H9 (cell line): ENCODE measurements around the gene THTPA. TPM values are rescaled to one million over a fixed set of nuclear protein-coding genes. Genes with fewer than 3 reads are reported as not detected.

Experiments
- DNase-seq: peaks from one replicate; pipeline ENCODE4 v3.0.0-alpha.2; 2017
- H2AFZ ChIP-seq: one replicate; pipeline ENCODE4 v1.6.1; 2013; ENCODE audit warnings: mild to moderate bottlenecking, low read length, control low read depth, moderate library complexity
- H2AK5ac ChIP-seq: 2 replicates; pipeline ENCODE4 v1.6.1; 2013; ENCODE audit warnings: low read length, control low read depth, mixed read lengths; ENCODE audit not compliant: insufficient read length
- H2BK120ac ChIP-seq: one replicate; pipeline ENCODE4 v1.6.1; 2013; ENCODE audit warnings: low read depth, mild to moderate bottlenecking, low read length, control low read depth, inconsistent platforms; ENCODE audit not compliant: poor library complexity, severe bottlenecking
- H2BK12ac ChIP-seq: 2 replicates; pipeline ENCODE4 v1.6.1; 2013; ENCODE audit warnings: low read length, control low read depth, mixed read lengths, low read depth; ENCODE audit not compliant: insufficient read length
- H2BK15ac ChIP-seq: 2 replicates; pipeline ENCODE4 v1.6.1; 2013; ENCODE audit warnings: low read depth, low read length, control low read depth
- H2BK20ac ChIP-seq: one replicate; pipeline ENCODE4 v1.6.1; 2013; ENCODE audit warnings: low read depth, mild to moderate bottlenecking, low read length, control low read depth, inconsistent platforms; ENCODE audit not compliant: poor library complexity, severe bottlenecking
- H2BK5ac ChIP-seq: 2 replicates; pipeline ENCODE4 v1.6.1; 2013; ENCODE audit warnings: low read length, control low read depth, mixed read lengths; ENCODE audit not compliant: insufficient read length
- H3K14ac ChIP-seq: 2 replicates; pipeline ENCODE4 v1.6.1; 2013; ENCODE audit warnings: low read length, control low read depth; ENCODE audit not compliant: insufficient read depth
- H3K18ac ChIP-seq: 2 replicates; pipeline ENCODE4 v1.6.1; 2013; ENCODE audit warnings: low read depth, mild to moderate bottlenecking, mixed read lengths, low read length, control low read depth; ENCODE audit not compliant: insufficient read length
- H3K23ac ChIP-seq: 2 replicates; pipeline ENCODE4 v1.6.1; 2013; ENCODE audit warnings: low read length, control low read depth, mixed read lengths, low read depth; ENCODE audit not compliant: insufficient read length
- H3K23me2 ChIP-seq: 2 replicates; pipeline ENCODE4 v1.6.1; 2013; ENCODE audit warnings: low read depth, mild to moderate bottlenecking, mixed read lengths, low read length, control low read depth; ENCODE audit not compliant: insufficient read length, poor library complexity, severe bottlenecking
- H3K27ac ChIP-seq: 2 replicates; pipeline ENCODE4 v1.5.1; 2013; ENCODE audit warnings: low read length, control low read depth, mixed read lengths, low read depth; ENCODE audit not compliant: insufficient read length
- H3K27me3 ChIP-seq: 2 replicates; pipeline ENCODE4 v1.6.1; 2013; ENCODE audit warnings: low read length, control low read depth, inconsistent platforms; ENCODE audit not compliant: insufficient read depth
- H3K4ac ChIP-seq: 2 replicates; pipeline ENCODE4 v1.6.1; 2013; ENCODE audit warnings: low read depth, mild to moderate bottlenecking, control low read depth, inconsistent platforms, low read length, moderate library complexity
- H3K4me1 ChIP-seq: 2 replicates; pipeline ENCODE4 v1.6.1; 2013; ENCODE audit warnings: low read length, control low read depth, inconsistent platforms; ENCODE audit not compliant: insufficient read depth
- H3K4me2 ChIP-seq: 2 replicates; pipeline ENCODE4 v1.6.1; 2013; ENCODE audit warnings: low read length, control low read depth, mixed read lengths; ENCODE audit not compliant: insufficient read length, insufficient read depth
- H3K56ac ChIP-seq: 2 replicates; pipeline ENCODE4 v1.6.1; 2013; ENCODE audit warnings: low read depth, mild to moderate bottlenecking, mixed read lengths, low read length, control low read depth; ENCODE audit not compliant: insufficient read length
- H3K79me1 ChIP-seq: 2 replicates; pipeline ENCODE4 v1.6.1; 2013; ENCODE audit warnings: low read depth, mild to moderate bottlenecking, moderate library complexity, low read length, control low read depth, inconsistent platforms; ENCODE audit not compliant: insufficient read depth, poor library complexity, severe bottlenecking
- H3K79me2 ChIP-seq: 2 replicates; pipeline ENCODE4 v1.6.1; 2013; ENCODE audit warnings: low read length, control low read depth, inconsistent platforms; ENCODE audit not compliant: insufficient read depth
- H3K9ac ChIP-seq: 2 replicates; pipeline ENCODE4 v1.6.1; 2013; ENCODE audit warnings: low read length, control low read depth, mixed read lengths; ENCODE audit not compliant: insufficient read length; ENCODE audit errors: extremely low read depth
- H3K9me3 ChIP-seq: one replicate; pipeline ENCODE4 v1.6.1; 2013; ENCODE audit warnings: low read depth, low read length, inconsistent platforms; ENCODE audit not compliant: control insufficient read depth
- H3T11ph ChIP-seq: one replicate; pipeline ENCODE4 v1.6.1; 2013; ENCODE audit warnings: mild to moderate bottlenecking, low read length, control low read depth, inconsistent platforms
- H4K20me1 ChIP-seq: one replicate; pipeline ENCODE4 v1.6.1; 2013; ENCODE audit not compliant: control insufficient read depth, insufficient read length, insufficient read depth
- H4K5ac ChIP-seq: 2 replicates; pipeline ENCODE4 v1.6.1; 2013; ENCODE audit warnings: low read depth, mild to moderate bottlenecking, mixed read lengths, low read length, control low read depth; ENCODE audit not compliant: insufficient read length
- H4K8ac ChIP-seq: replicated peaks from 2 replicates; pipeline ENCODE4 v1.6.1; 2013; ENCODE audit warnings: low read length, control low read depth, mixed read lengths, low read depth; ENCODE audit not compliant: insufficient read length
- H4K91ac ChIP-seq: 2 replicates; pipeline ENCODE4 v1.6.1; 2013; ENCODE audit warnings: low read depth, mild to moderate bottlenecking, moderate library complexity, mixed read lengths, low read length, control low read depth; ENCODE audit not compliant: insufficient read length
- H3K27ac Mint-ChIP-seq, 3 experiments: 2 replicates in 2 of 3; 3 replicates in 1 of 3; pipeline ENCODE4 v1.8.0; 2020 to 2021; ENCODE audit warnings: mixed read lengths in 3 of 3, mild to moderate bottlenecking in 1 of 3, moderate library complexity in 1 of 3
- H3K27me3 Mint-ChIP-seq: 2 replicates; pipeline ENCODE4 v1.8.0; 2021; ENCODE audit warnings: low read depth, mild to moderate bottlenecking, moderate library complexity, mixed read lengths
- H3K36me3 Mint-ChIP-seq, 3 experiments: 2 replicates in 2 of 3; 3 replicates in 1 of 3; pipeline ENCODE4 v1.8.0; 2020 to 2021; ENCODE audit warnings: low read depth in 3 of 3, mixed read lengths in 3 of 3; ENCODE audit not compliant: insufficient read depth in 1 of 3
- H3K4me1 Mint-ChIP-seq, 2 experiments: 2 replicates each; pipeline ENCODE4 v1.8.0; 2020; ENCODE audit warnings: mixed read lengths in 2 of 2
- H3K4me3 Mint-ChIP-seq, 2 experiments: 2 replicates in 1 of 2; 3 replicates in 1 of 2; pipeline ENCODE4 v1.8.0; 2020 to 2021; ENCODE audit warnings: mild to moderate bottlenecking in 2 of 2, mixed read lengths in 2 of 2, moderate library complexity in 1 of 2
- H3K9me3 Mint-ChIP-seq, 2 experiments: 2 replicates in 1 of 2; 3 replicates in 1 of 2; pipeline ENCODE4 v1.8.0; 2020; ENCODE audit warnings: mild to moderate bottlenecking in 2 of 2, mixed read lengths in 2 of 2, moderate library complexity in 1 of 2
- WGBS: extraction: QIAGEN DNeasy Blood & Tissue Kit; methylation state at CpG from one replicate; pipeline ENCODE4 v1.1.7; 2013; ENCODE audit warnings: missing lambda C conversion rate, low lambda C conversion rate, mixed read lengths; ENCODE audit not compliant: insufficient read length; ENCODE audit errors: extremely low coverage; 5-methylcytosine and 5-hydroxymethylcytosine counted together
- total RNA-seq: library from RNA; stranded (reverse); gene quantifications from 2 replicates; pipeline ENCODE4 v1.2.1, GENCODE V29; 2021
- TF ChIP-seq, protein P1 (sequence below): fragments of 200-600 bp; sonication (generic); conservative IDR thresholded peaks from 3 replicates; pipeline ENCODE4 v1.8.0; 2021; ENCODE audit warnings: antibody characterized with exemption, mild to moderate bottlenecking

Gene THTPA
- total RNA-seq, 1 experiment from 2014 or later, result 15.6 TPM

DNA sequence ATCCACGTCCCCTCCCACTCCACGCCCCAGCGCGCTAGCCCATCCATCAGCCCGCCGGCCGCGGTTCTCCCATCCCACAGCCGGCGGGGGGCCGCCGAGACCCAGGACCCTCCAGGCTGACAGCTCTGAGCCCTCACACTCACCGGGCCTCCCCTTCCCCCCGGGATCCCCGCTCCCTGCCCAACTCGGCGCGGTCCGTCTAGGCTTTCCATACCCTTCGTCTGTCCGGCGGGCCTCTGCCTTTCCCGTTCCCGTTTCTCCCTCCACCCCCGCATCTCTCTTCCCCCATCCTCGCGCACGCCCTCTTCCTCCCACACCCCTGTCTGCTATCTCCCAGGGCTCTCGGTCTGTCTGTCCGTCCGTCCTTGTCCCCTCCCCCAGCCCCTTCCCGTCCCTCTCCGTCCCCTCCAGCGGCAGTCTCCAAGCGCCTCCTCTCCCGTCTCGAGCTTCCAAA lies 5.2 kb upstream of the THTPA start:
- Mint-ChIP-seq H3K4me3 (no peak overlapping the region), H3K27me3 (no peaks in the 10 kb centered on the region), H3K9me3 (no peaks in the 10 kb centered on the region), H3K27ac (peak overlapping the region in 2 of 3 experiments; percentile 89 to 94; a peak in 6 of 7 replicates), H3K36me3 (0 out of 7 replicates have a peak, but pooled peaks cover 0 to 2% (median 0%) of the 10 kb centered on the region in 3 experiments), H3K4me1 (peaks cover 6 to 13% of the 10 kb centered on the region in 2 experiments)
- peak overlapping the region; percentile 92 for H3K9ac ChIP-seq
- no peaks in the 10 kb centered on the region for H3K9me3 ChIP-seq
- H3T11ph ChIP-seq, result no peak overlapping the region
- H3K23ac ChIP-seq, result no peak overlapping the region
- no peak overlapping the region for H2BK15ac ChIP-seq
- TF ChIP-seq, protein P1, sequence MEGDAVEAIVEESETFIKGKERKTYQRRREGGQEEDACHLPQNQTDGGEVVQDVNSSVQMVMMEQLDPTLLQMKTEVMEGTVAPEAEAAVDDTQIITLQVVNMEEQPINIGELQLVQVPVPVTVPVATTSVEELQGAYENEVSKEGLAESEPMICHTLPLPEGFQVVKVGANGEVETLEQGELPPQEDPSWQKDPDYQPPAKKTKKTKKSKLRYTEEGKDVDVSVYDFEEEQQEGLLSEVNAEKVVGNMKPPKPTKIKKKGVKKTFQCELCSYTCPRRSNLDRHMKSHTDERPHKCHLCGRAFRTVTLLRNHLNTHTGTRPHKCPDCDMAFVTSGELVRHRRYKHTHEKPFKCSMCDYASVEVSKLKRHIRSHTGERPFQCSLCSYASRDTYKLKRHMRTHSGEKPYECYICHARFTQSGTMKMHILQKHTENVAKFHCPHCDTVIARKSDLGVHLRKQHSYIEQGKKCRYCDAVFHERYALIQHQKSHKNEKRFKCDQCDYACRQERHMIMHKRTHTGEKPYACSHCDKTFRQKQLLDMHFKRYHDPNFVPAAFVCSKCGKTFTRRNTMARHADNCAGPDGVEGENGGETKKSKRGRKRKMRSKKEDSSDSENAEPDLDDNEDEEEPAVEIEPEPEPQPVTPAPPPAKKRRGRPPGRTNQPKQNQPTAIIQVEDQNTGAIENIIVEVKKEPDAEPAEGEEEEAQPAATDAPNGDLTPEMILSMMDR, result no peak
- WGBS, result no CpG with 5 or more reads among the region's 37 CpGs
- H4K20me1 ChIP-seq, result no peaks in the 10 kb centered on the region
- peak overlapping the region; percentile 13 for H3K56ac ChIP-seq
- H3K4me1 ChIP-seq, result peaks cover 34% of the 10 kb centered on the region; the same call in 1 of the 2 replicates
- no peak overlapping the region for H2BK20ac ChIP-seq
- no peak overlapping the region for H2AK5ac ChIP-seq
- no peak overlapping the region for H2BK12ac ChIP-seq
- H2AFZ ChIP-seq, result no peak overlapping the region
- peak overlapping the region; percentile 84 for H3K18ac ChIP-seq
- peak overlapping the region; percentile 54 for H4K5ac ChIP-seq
- no peak overlapping the region for H4K91ac ChIP-seq
- no peak overlapping the region for H4K8ac ChIP-seq
- peaks cover 24% of the 10 kb centered on the region for H3K23me2 ChIP-seq
- no peaks in the 10 kb centered on the region for H3K27me3 ChIP-seq
- peak overlapping the region; percentile 63 for H3K27ac ChIP-seq
- no peaks in the 10 kb centered on the region for H3K79me1 ChIP-seq
- no peak for DNase-seq
- H3K4ac ChIP-seq, result peak overlapping the region; percentile 13; the same call in 1 of the 2 replicates
- peaks cover 13% of the 10 kb centered on the region; the same call in 1 of the 2 replicates for H3K79me2 ChIP-seq
- H3K4me2 ChIP-seq, result peak overlapping the region; percentile 96
- H3K14ac ChIP-seq, result peak overlapping the region; percentile 75
- H2BK120ac ChIP-seq, result no peak overlapping the region
- peak overlapping the region; percentile 64 for H2BK5ac ChIP-seq
